ENCODE data around the gene ZNRF2. TPM values are rescaled to one million over a fixed set of nuclear protein-coding genes. Genes with fewer than 3 reads are reported as not detected.
A peak's percentile ranks its signal among the peaks of the same experiment; 100 is the strongest.

ZNRF2 gene
- polyA plus RNA-seq, 1 donor (not counting 4 experiments of a cell fraction or from before 2014, with no cell fraction given): 7.0 TPM

GRCh38 chr7:30306976-30307375, 22.6 kb downstream of the ZNRF2 start:
- no peak for DNase-seq (ENCODE audit: low read depth, low spot score)
- dilution Hi-C loops (cut with MboI; ENCODE audit: extremely low pct_ligation_motif_present, low sequenced_read_pairs): no loop called here
- TF ChIP-seq EZH2 (IDR thresholded peaks at IDR 0.05; ENCODE audit: low read length) (no peak), CTCF (optimal IDR thresholded peaks at IDR 0.05 in 1 of 3, IDR thresholded peaks at IDR 0.05 in 1 of 3, conservative IDR thresholded peaks at IDR 0.05 in 1 of 3; ENCODE audit: extremely low read depth in 1 of 3, insufficient read depth in 2 of 3, low read length in 3 of 3) (no peak)
- Histone ChIP-seq H4K20me1 (ENCODE audit: control insufficient read depth, extremely low read depth, insufficient read depth, low read length) (no peaks in the 10 kb centered on the region), H3K27ac (ENCODE audit: control insufficient read depth, insufficient read depth, low read length) (no peak overlapping the region), H3K4me1 (ENCODE audit: control insufficient read depth, extremely low read depth, insufficient read depth, low read length) (peaks cover 29% of the 10 kb centered on the region), H3K27me3 (ENCODE audit: control insufficient read depth, extremely low read depth, insufficient read depth, low read length) (no peaks in the 10 kb centered on the region), H3K4me2 (ENCODE audit: control insufficient read depth, extremely low read depth, insufficient read depth, low read depth, low read length) (no peak overlapping the region), H3K9me3 (ENCODE audit: control insufficient read depth, low read depth, low read length) (no peaks in the 10 kb centered on the region), H3K9ac (ENCODE audit: control insufficient read depth, extremely low read depth, insufficient read depth, low read length) (no peak overlapping the region), H3K36me3 (ENCODE audit: control insufficient read depth in 2 of 2, extremely low read depth in 1 of 2, insufficient read depth in 2 of 2, low read length in 2 of 2) (no peaks in the 10 kb centered on the region), H3K79me2 (ENCODE audit: control insufficient read depth, insufficient read depth, low read length) (peaks cover 77% of the 10 kb centered on the region), H3K9me1 (ENCODE audit: control insufficient read depth, extremely low read depth, insufficient read depth, low read length) (no peaks in the 10 kb centered on the region), H3K4me3 (ENCODE audit: control insufficient read depth in 2 of 3, extremely low read depth in 1 of 3, insufficient read depth in 2 of 3, low read depth in 1 of 3, low read length in 3 of 3) (no peak overlapping the region), H2AFZ (ENCODE audit: control insufficient read depth, low read length) (no peak overlapping the region)
- no peak for FAIRE-seq

GRCh38 chr7:30308389-30308788, 24.0 kb downstream of the ZNRF2 start:
- dilution Hi-C loops (cut with MboI; ENCODE audit: extremely low pct_ligation_motif_present, low sequenced_read_pairs): no loop called here
- no peak overlapping the region for H3K4me3 ChIP-seq (ENCODE audit: control insufficient read depth in 2 of 3, extremely low read depth in 1 of 3, insufficient read depth in 2 of 3, low read depth in 1 of 3, low read length in 3 of 3)
- no peak overlapping the region for H2AFZ ChIP-seq (ENCODE audit: control insufficient read depth, low read length)
- peak overlapping the region; percentile 36 for H3K4me2 ChIP-seq (ENCODE audit: control insufficient read depth, extremely low read depth, insufficient read depth, low read depth, low read length)
- H3K36me3 ChIP-seq (ENCODE audit: control insufficient read depth in 2 of 2, extremely low read depth in 1 of 2, insufficient read depth in 2 of 2, low read length in 2 of 2): no peaks in the 10 kb centered on the region
- no peaks in the 10 kb centered on the region for H3K9me3 ChIP-seq (ENCODE audit: control insufficient read depth, low read depth, low read length)
- FAIRE-seq: no peak
- peaks cover 76% of the 10 kb centered on the region for H3K79me2 ChIP-seq (ENCODE audit: control insufficient read depth, insufficient read depth, low read length)
- peak overlapping the region; percentile 9 for H3K27ac ChIP-seq (ENCODE audit: control insufficient read depth, insufficient read depth, low read length)
- H3K9me1 ChIP-seq (ENCODE audit: control insufficient read depth, extremely low read depth, insufficient read depth, low read length): no peaks in the 10 kb centered on the region
- no peak for TF ChIP-seq CTCF (optimal IDR thresholded peaks at IDR 0.05 in 1 of 3, IDR thresholded peaks at IDR 0.05 in 1 of 3, conservative IDR thresholded peaks at IDR 0.05 in 1 of 3; ENCODE audit: extremely low read depth in 1 of 3, insufficient read depth in 2 of 3, low read length in 3 of 3)
- no peak for DNase-seq (ENCODE audit: low read depth, low spot score)
- no peaks in the 10 kb centered on the region for H3K27me3 ChIP-seq (ENCODE audit: control insufficient read depth, extremely low read depth, insufficient read depth, low read length)
- no peaks in the 10 kb centered on the region for H4K20me1 ChIP-seq (ENCODE audit: control insufficient read depth, extremely low read depth, insufficient read depth, low read length)
- no peak overlapping the region for H3K9ac ChIP-seq (ENCODE audit: control insufficient read depth, extremely low read depth, insufficient read depth, low read length)
- peaks cover 20% of the 10 kb centered on the region for H3K4me1 ChIP-seq (ENCODE audit: control insufficient read depth, extremely low read depth, insufficient read depth, low read length)
